Activated CD4-positive, alpha-beta T cell treated with anti-CD3 and anti-CD28 coated beads, Interleukin-2, amount 10 ng/mL, durations not matched to agents 24 days and 14 days (primary cell): ENCODE results near the gene CHN1. TPM values are rescaled to one million over a fixed set of nuclear protein-coding genes. Genes with fewer than 3 reads are reported as not detected.

Source experiments
- DNase-seq: peaks from one replicate; pipeline ENCODE4 v3.0.0; 2022
- H3K27ac Mint-ChIP-seq: one replicate; pipeline ENCODE4 v1.8.0; 2022; ENCODE audit warnings: mild to moderate bottlenecking, mixed read lengths
- H3K27me3 Mint-ChIP-seq: one replicate; pipeline ENCODE4 v1.8.0; 2022; ENCODE audit warnings: mixed read lengths
- H3K36me3 Mint-ChIP-seq: one replicate; pipeline ENCODE4 v1.8.0; 2022; ENCODE audit warnings: low read depth, mild to moderate bottlenecking, mixed read lengths
- H3K4me1 Mint-ChIP-seq: one replicate; pipeline ENCODE4 v1.8.0; 2021; ENCODE audit warnings: mixed read lengths
- H3K4me3 Mint-ChIP-seq: one replicate; pipeline ENCODE4 v1.8.0; 2022; ENCODE audit warnings: mild to moderate bottlenecking, moderate library complexity, mixed read lengths
- H3K9me3 Mint-ChIP-seq: one replicate; pipeline ENCODE4 v1.8.0; 2021; ENCODE audit warnings: mixed read lengths
- intact Hi-C: fragments of 100-400 bp; cut with micrococcal nuclease; formaldehyde crosslinking; loops from one replicate; pipeline ENCODE4 v1.15.1; 2023
- total RNA-seq: library from RNA; stranded (reverse); gene quantifications from 2 replicates; pipeline ENCODE4 v1.2.3, GENCODE V29; 2022

Gene CHN1, protein sequence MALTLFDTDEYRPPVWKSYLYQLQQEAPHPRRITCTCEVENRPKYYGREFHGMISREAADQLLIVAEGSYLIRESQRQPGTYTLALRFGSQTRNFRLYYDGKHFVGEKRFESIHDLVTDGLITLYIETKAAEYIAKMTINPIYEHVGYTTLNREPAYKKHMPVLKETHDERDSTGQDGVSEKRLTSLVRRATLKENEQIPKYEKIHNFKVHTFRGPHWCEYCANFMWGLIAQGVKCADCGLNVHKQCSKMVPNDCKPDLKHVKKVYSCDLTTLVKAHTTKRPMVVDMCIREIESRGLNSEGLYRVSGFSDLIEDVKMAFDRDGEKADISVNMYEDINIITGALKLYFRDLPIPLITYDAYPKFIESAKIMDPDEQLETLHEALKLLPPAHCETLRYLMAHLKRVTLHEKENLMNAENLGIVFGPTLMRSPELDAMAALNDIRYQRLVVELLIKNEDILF
- total RNA-seq = 3.1 and 5.1 TPM in 2 replicates

- no peak within 1 kb of the TSS for H3K27ac Mint-ChIP-seq
- intact Hi-C loops = loop anchor here (1.0 to 10.0 kb wide), 2 partner anchors 256 to 430 kb away; no protein-coding TSS in a partner anchor
- H3K27me3 Mint-ChIP-seq = peaks cover 64% of the 10 kb centered on the region
Measured at GRCh38 chr2:175004980-175005732, at the start of gene CHN1. Gene CHN1, minus strand, starts transcription at chr2:175005381. Its CDS starts 469 bp downstream, at chr2:175004912.

DNA sequence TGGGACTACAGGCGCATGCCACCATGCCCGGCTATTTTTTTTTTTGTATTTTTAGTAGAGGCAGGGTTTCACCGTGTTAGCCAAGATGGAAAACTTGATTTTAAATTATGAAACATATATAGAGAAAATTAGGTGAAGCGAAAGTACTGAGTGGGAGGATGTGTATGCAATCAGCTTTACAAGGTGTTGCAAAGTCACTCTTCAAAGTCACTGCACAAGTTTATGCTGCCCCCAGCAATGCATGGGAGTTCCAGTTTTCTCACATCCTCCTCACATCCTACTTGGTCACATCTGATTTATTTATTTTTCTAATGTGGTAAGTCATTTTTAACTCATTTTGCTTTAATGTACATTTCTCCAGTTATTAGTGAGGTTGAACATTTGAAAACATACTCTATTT is 49.2 kb upstream of the CHN1 start:
- H3K4me1 Mint-ChIP-seq = peaks cover 4% of the 10 kb centered on the region
- H3K9me3 Mint-ChIP-seq = no peaks in the 10 kb centered on the region
- intact Hi-C loops = no loop called here
- no peaks in the 10 kb centered on the region for H3K27me3 Mint-ChIP-seq
- H3K36me3 Mint-ChIP-seq = peaks cover 7% of the 10 kb centered on the region
- no peak overlapping the region for H3K27ac Mint-ChIP-seq
- no peak for DNase-seq
- no peak overlapping the region for H3K4me3 Mint-ChIP-seq

More at GRCh38 chr2:175004980-175005732, at the start of gene CHN1:
- no peaks in the 10 kb centered on the region for H3K36me3 Mint-ChIP-seq
- peak; percentile 87 for DNase-seq
- H3K4me3 Mint-ChIP-seq = peak within 1 kb of the TSS; percentile 84
- H3K9me3 Mint-ChIP-seq = no peaks in the 10 kb centered on the region
- peaks cover 3% of the 10 kb centered on the region for H3K4me1 Mint-ChIP-seq

DNA sequence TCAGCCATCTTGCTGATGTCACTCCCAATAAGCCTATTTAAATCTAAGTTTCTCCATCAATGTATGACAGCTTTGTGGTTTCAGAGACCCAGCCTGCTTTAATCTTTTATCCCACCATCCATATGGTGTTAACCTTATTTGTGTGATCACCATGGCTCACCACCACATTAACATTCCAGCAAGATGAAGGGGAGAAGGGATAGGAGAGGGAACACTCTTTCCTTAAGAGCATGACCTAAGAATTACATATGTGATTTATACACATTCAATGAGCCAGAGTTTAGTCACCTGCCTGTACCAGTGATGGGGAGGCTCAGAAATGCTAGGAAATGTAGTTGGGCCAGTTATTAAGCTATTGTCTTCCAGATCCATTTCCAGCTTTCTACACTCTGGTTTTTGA is 44.5 kb upstream of the CHN1 start:
- H3K36me3 Mint-ChIP-seq = no peaks in the 10 kb centered on the region
- no peak for DNase-seq
- H3K9me3 Mint-ChIP-seq = peaks cover 6% of the 10 kb centered on the region
- peaks cover 15% of the 10 kb centered on the region for H3K27me3 Mint-ChIP-seq
- intact Hi-C loops = no loop called here
- peaks cover 4% of the 10 kb centered on the region for H3K4me1 Mint-ChIP-seq
- no peak overlapping the region for H3K27ac Mint-ChIP-seq
- H3K4me3 Mint-ChIP-seq = no peak overlapping the region

- H3K9me3 Mint-ChIP-seq = peaks cover 6% of the 10 kb centered on the region
- H3K27me3 Mint-ChIP-seq = peaks cover 18% of the 10 kb centered on the region
- peaks cover 2% of the 10 kb centered on the region for H3K4me1 Mint-ChIP-seq
- no peak overlapping the region for H3K27ac Mint-ChIP-seq
- no peak for DNase-seq
- H3K4me3 Mint-ChIP-seq = no peak overlapping the region
- H3K36me3 Mint-ChIP-seq = no peaks in the 10 kb centered on the region
- intact Hi-C loops = no loop called here
Measured at GRCh38 chr2:175048275-175048674, 43.1 kb upstream of the CHN1 start.

GRCh38 chr2:175039490-175039889 is 34.3 kb upstream of the CHN1 start:
- H3K27me3 Mint-ChIP-seq = peaks cover 6% of the 10 kb centered on the region
- no peak overlapping the region for H3K4me3 Mint-ChIP-seq
- intact Hi-C loops = loop anchor here (5.0 to 10.0 kb wide), 2 partner anchors 145 to 243 kb away; partner anchors contain the start of gene ATP5MC3
- peaks cover 2% of the 10 kb centered on the region for H3K36me3 Mint-ChIP-seq
- no peaks in the 10 kb centered on the region for H3K9me3 Mint-ChIP-seq
- DNase-seq = no peak
- H3K4me1 Mint-ChIP-seq = peaks cover 4% of the 10 kb centered on the region
- no peak overlapping the region for H3K27ac Mint-ChIP-seq

GRCh38 chr2:175039031-175039430 is 33.9 kb upstream of the CHN1 start:
- H3K27me3 Mint-ChIP-seq = peaks cover 4% of the 10 kb centered on the region
- H3K36me3 Mint-ChIP-seq = peaks cover 2% of the 10 kb centered on the region
- peaks cover 4% of the 10 kb centered on the region for H3K4me1 Mint-ChIP-seq
- intact Hi-C loops = loop anchor here (5.0 to 10.0 kb wide), 2 partner anchors 146 to 243 kb away; partner anchors contain the start of gene ATP5MC3
- no peak for DNase-seq
- no peaks in the 10 kb centered on the region for H3K9me3 Mint-ChIP-seq
- no peak overlapping the region for H3K4me3 Mint-ChIP-seq
- no peak overlapping the region for H3K27ac Mint-ChIP-seq

GRCh38 chr2:175037941-175038340 is 32.8 kb upstream of the CHN1 start:
- H3K4me3 Mint-ChIP-seq = no peak overlapping the region
- intact Hi-C loops = loop anchor here (5.0 to 10.0 kb wide), 2 partner anchors 147 to 244 kb away; partner anchors contain the start of gene ATP5MC3
- peaks cover 4% of the 10 kb centered on the region for H3K4me1 Mint-ChIP-seq
- DNase-seq = no peak
- H3K27ac Mint-ChIP-seq = no peak overlapping the region
- peaks cover 2% of the 10 kb centered on the region for H3K36me3 Mint-ChIP-seq
- peaks cover 4% of the 10 kb centered on the region for H3K27me3 Mint-ChIP-seq
- no peaks in the 10 kb centered on the region for H3K9me3 Mint-ChIP-seq

DNA sequence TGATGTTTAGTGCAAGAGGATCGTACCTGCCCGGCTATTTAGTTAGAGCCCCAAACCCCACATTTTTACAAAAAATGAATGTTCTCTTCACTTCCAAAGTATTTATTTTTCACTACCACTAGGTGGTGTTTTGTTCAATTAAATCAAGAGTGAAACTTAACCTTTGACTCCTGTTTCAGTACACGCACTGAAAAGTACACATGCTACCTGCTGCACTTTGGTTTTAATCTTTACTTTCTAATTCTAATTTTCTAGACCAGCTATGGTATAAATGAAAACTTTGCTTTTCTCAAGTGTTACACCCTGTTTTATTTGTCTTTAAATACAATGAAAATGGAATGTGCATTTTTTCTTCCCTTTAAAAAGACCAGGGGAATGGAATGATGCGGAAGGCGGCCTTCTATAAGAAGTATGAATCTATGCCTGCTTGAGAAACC is 31.4 kb upstream of the CHN1 start:
- H3K27me3 Mint-ChIP-seq = peaks cover 3% of the 10 kb centered on the region
- peak overlapping the region; percentile 35 for H3K27ac Mint-ChIP-seq
- no peaks in the 10 kb centered on the region for H3K9me3 Mint-ChIP-seq
- DNase-seq = no peak
- intact Hi-C loops = loop anchor here (5.0 to 10.0 kb wide), 2 partner anchors 148 to 246 kb away; partner anchors contain the start of gene ATP5MC3
- peaks cover 2% of the 10 kb centered on the region for H3K36me3 Mint-ChIP-seq
- no peak overlapping the region for H3K4me3 Mint-ChIP-seq
- H3K4me1 Mint-ChIP-seq = peaks cover 4% of the 10 kb centered on the region

GRCh38 chr2:175035806-175036205 is 30.6 kb upstream of the CHN1 start:
- H3K9me3 Mint-ChIP-seq = no peaks in the 10 kb centered on the region
- intact Hi-C loops = loop anchor here (5.0 to 10.0 kb wide), 2 partner anchors 149 to 246 kb away; partner anchors contain the start of gene ATP5MC3
- no peak overlapping the region for H3K4me3 Mint-ChIP-seq
- H3K27ac Mint-ChIP-seq = no peak overlapping the region
- H3K27me3 Mint-ChIP-seq = peaks cover 3% of the 10 kb centered on the region
- no peak for DNase-seq
- H3K4me1 Mint-ChIP-seq = peaks cover 4% of the 10 kb centered on the region
- peaks cover 2% of the 10 kb centered on the region for H3K36me3 Mint-ChIP-seq

DNA sequence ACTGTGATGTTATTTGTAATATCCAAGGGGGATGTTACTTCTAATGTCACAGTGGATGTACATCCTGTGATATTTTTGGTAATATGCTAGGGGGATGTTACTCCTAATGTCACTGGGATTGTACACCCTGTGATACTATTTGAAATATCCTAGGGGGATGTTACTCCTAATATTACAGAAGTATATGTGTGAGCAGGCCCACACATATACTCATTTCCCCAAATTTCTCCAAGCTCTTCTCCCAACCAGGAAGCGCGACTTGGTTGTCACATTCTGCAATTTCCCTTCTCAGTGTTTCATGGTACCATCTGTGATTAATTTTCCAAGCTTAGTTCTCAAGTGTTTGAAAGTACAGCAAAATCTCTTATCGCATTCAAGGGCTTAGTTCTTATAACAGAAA is 29.5 kb upstream of the CHN1 start:
- peaks cover 4% of the 10 kb centered on the region for H3K4me1 Mint-ChIP-seq
- no peaks in the 10 kb centered on the region for H3K9me3 Mint-ChIP-seq

GRCh38 chr2:175030380-175031271 is 25.4 kb upstream of the CHN1 start:
- Mint-ChIP-seq H3K4me3 (no peak overlapping the region), H3K36me3 (no peaks in the 10 kb centered on the region), H3K9me3 (no peaks in the 10 kb centered on the region), H3K27ac (no peak overlapping the region), H3K27me3 (peaks cover 3% of the 10 kb centered on the region), H3K4me1 (no peaks in the 10 kb centered on the region)
- intact Hi-C loops = loop anchor here (10.0 kb wide), 1 partner anchor 154 kb away; the partner anchor contains the start of gene ATP5MC3
- peak; percentile 67 for DNase-seq

More for the DNA sequence above, 29.5 kb upstream of the CHN1 start:
- peaks cover 3% of the 10 kb centered on the region for H3K27me3 Mint-ChIP-seq
- no peak overlapping the region for H3K27ac Mint-ChIP-seq
- no peak overlapping the region for H3K4me3 Mint-ChIP-seq
- intact Hi-C loops = loop anchor here (5.0 to 10.0 kb wide), 2 partner anchors 150 to 248 kb away; partner anchors contain the start of gene ATP5MC3
- H3K36me3 Mint-ChIP-seq = peaks cover 2% of the 10 kb centered on the region
- no peak for DNase-seq

GRCh38 chr2:175027755-175028154 is 22.6 kb upstream of the CHN1 start:
- no peak overlapping the region for H3K4me3 Mint-ChIP-seq
- intact Hi-C loops = no loop called here

GRCh38 chr2:175026385-175026784 is 21.2 kb upstream of the CHN1 start:
- no peak for DNase-seq
- peaks cover 2% of the 10 kb centered on the region for H3K27me3 Mint-ChIP-seq

More at GRCh38 chr2:175027755-175028154, 22.6 kb upstream of the CHN1 start:
- H3K4me1 Mint-ChIP-seq = no peaks in the 10 kb centered on the region
- H3K27ac Mint-ChIP-seq = no peak overlapping the region
- no peaks in the 10 kb centered on the region for H3K36me3 Mint-ChIP-seq
- peaks cover 2% of the 10 kb centered on the region for H3K27me3 Mint-ChIP-seq
- no peak for DNase-seq
- H3K9me3 Mint-ChIP-seq = no peaks in the 10 kb centered on the region

More at GRCh38 chr2:175026385-175026784, 21.2 kb upstream of the CHN1 start:
- Mint-ChIP-seq H3K36me3 (no peaks in the 10 kb centered on the region), H3K4me3 (no peak overlapping the region), H3K4me1 (no peaks in the 10 kb centered on the region), H3K9me3 (no peaks in the 10 kb centered on the region), H3K27ac (no peak overlapping the region)
- intact Hi-C loops = no loop called here
